HFF-Myc (cell line): ENCODE results near the gene SH3BP4.

Source experiments
- DNase-seq: peaks from one replicate; pipeline ENCODE4 v3.0.0-alpha.2; 2011; ENCODE audit warnings: low read depth; ENCODE audit errors: extremely low read depth
- H3K4me3 ChIP-seq: replicated peaks from 2 replicates; pipeline ENCODE4 v1.5.1; 2011; ENCODE audit warnings: low read depth, mild to moderate bottlenecking, control low read depth, low read length
- TF ChIP-seq, protein P1 (sequence below): IDR thresholded peaks from 2 replicates; pipeline ENCODE4 v1.5.1; 2012; ENCODE audit warnings: mild to moderate bottlenecking, low read depth, low read length, control low read depth; ENCODE audit errors: missing control alignments

Gene SH3BP4, protein sequence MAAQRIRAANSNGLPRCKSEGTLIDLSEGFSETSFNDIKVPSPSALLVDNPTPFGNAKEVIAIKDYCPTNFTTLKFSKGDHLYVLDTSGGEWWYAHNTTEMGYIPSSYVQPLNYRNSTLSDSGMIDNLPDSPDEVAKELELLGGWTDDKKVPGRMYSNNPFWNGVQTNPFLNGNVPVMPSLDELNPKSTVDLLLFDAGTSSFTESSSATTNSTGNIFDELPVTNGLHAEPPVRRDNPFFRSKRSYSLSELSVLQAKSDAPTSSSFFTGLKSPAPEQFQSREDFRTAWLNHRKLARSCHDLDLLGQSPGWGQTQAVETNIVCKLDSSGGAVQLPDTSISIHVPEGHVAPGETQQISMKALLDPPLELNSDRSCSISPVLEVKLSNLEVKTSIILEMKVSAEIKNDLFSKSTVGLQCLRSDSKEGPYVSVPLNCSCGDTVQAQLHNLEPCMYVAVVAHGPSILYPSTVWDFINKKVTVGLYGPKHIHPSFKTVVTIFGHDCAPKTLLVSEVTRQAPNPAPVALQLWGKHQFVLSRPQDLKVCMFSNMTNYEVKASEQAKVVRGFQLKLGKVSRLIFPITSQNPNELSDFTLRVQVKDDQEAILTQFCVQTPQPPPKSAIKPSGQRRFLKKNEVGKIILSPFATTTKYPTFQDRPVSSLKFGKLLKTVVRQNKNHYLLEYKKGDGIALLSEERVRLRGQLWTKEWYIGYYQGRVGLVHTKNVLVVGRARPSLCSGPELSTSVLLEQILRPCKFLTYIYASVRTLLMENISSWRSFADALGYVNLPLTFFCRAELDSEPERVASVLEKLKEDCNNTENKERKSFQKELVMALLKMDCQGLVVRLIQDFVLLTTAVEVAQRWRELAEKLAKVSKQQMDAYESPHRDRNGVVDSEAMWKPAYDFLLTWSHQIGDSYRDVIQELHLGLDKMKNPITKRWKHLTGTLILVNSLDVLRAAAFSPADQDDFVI

DNA sequence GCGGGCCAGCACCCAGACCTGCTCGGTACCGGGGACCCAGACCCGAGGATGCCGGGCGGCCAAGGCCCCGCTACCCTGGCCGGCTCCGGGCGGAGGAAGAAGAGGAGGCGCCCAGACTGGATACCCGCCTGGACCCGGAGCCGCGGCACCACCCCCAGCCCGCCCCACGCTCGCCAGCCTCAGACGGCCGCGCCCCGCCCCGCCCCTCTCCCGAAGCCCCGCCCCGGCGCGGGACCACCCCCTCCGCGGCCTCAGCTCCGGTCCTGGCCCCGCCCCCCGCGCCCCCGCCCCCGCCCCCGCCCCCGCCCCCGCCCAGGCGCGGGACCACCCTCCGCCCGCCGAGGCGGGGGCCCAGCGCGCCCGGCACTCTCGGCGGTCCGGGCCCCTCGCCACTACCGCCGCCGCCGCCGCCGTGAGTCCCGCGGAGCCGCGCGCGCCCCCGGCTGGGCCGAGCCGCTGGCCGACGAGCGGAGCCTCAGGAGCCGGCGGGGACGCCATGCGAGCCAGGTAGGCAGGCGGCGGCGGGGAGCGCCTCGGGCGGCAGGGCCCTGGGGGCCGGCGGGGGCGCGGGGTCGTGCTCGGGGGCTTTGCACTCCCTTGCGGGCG lies at the start of gene SH3BP4:
Gene SH3BP4, plus strand, starts transcription at position 354 of the 606 bp plus-strand sequence. CDS start 82,986 bp downstream, outside the sequence.
- H3K4me3 ChIP-seq, result peak within 1 kb of the TSS; percentile 85
- DNase-seq, result no peak
- TF ChIP-seq, protein P1, sequence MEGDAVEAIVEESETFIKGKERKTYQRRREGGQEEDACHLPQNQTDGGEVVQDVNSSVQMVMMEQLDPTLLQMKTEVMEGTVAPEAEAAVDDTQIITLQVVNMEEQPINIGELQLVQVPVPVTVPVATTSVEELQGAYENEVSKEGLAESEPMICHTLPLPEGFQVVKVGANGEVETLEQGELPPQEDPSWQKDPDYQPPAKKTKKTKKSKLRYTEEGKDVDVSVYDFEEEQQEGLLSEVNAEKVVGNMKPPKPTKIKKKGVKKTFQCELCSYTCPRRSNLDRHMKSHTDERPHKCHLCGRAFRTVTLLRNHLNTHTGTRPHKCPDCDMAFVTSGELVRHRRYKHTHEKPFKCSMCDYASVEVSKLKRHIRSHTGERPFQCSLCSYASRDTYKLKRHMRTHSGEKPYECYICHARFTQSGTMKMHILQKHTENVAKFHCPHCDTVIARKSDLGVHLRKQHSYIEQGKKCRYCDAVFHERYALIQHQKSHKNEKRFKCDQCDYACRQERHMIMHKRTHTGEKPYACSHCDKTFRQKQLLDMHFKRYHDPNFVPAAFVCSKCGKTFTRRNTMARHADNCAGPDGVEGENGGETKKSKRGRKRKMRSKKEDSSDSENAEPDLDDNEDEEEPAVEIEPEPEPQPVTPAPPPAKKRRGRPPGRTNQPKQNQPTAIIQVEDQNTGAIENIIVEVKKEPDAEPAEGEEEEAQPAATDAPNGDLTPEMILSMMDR, result no peak

DNA sequence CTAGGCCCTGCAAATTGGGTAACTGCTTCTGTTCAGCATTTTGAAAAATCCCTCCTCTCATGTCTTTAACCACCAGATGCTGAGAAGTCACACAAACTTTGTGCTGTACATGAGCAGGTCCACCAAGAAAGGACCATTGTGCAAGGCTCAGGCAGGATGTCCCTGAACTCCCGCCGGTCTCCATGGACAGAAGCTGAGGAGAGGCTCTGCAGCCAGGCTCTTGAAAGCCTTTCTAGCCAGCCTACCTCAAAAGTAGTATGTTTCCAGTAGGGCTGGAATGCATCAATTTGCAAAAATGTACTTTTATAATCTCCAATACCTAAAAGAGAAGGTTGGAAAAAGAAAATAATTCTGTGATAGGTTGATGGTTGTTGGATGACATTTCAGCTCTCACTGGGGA lies 47.0 kb upstream of the SH3BP4 start:
- H3K4me3 ChIP-seq, result no peak overlapping the region
- DNase-seq, result no peak
- TF ChIP-seq, protein P1, result no peak

DNA sequence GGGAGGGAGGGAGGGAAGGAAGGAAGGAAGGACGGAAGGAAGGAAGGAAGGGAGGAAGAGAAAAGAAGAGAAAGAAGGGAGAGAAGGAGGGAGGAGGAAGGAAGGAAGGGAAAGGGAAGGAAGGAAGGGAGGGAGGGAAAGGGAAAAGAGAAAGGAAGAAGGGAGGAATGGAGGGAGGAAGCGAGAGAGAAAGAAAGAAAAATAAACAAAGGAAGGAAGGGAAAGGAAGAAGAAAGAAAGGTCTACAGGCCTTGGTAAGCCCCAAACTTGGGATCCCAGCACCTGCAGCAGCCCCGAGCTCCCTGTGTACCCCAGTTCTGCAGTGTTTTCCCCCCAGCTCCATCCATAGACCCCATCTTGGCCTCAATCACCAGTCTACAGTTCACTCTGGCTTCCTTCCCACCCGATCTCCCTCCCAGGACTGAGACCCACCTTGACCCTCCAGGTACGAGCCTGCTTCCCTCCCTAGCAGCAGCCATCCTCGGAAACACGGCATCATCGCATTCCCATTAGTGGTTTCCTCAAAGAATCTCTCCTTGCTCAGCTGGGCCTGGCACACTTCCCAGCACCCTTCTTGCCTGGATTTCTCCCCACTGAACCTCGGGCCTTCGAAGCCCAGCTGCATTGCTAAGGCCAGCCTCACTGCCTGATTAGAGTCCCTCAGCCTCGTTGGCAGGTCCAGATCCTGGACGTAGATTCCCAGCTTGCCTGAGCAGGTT lies 46.1 kb upstream of the SH3BP4 start:
- H3K4me3 ChIP-seq, result no peak overlapping the region
- no peak for DNase-seq
- TF ChIP-seq, protein P1, result no peak

DNA sequence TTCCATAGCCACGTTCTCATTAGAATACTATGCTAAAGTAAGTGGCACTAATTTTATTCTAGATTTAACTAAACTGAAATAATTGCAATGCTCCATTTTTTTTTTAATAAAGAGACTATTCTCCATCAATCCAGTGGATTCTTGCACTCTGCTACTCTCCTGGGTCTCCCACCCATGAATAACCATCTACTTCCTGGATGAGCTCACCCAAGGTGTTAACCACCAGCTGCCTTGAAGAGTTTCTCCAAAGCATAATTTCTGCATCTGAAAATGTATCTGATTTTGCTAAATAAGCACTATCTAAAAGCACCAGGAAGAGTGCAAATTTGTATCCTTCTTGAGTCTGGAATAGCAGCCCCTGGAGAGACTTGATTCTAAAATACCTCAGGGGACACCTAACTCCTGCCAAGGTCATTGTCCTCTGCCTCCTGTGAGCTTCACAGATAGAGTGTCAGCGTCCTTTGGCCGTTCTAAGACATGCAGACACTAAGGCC lies 41.6 kb upstream of the SH3BP4 start:
- no peak for DNase-seq
- TF ChIP-seq, protein P1, result no peak
- H3K4me3 ChIP-seq, result no peak overlapping the region

DNA sequence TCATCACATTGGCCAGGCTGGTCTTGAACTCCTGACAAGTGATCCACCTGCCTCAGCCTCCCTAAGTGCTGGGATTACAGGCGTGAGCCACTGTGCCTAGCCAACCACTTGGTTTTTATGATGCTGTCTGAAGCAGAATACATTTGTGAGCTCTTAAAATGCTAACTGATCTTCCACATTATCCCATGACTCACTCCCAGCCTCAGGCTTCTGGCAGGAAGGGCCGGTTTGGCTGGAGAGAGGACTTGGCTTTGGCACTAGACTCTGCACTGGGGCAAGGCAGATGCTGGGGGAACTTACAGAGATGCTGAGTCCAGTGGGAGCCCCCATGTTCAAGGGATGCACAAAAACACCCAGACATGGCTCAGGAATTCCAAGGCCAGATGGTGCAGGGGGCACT lies 40.5 kb upstream of the SH3BP4 start:
- DNase-seq, result peak; percentile 61
- TF ChIP-seq, protein P1, result no peak
- no peak overlapping the region for H3K4me3 ChIP-seq

DNA sequence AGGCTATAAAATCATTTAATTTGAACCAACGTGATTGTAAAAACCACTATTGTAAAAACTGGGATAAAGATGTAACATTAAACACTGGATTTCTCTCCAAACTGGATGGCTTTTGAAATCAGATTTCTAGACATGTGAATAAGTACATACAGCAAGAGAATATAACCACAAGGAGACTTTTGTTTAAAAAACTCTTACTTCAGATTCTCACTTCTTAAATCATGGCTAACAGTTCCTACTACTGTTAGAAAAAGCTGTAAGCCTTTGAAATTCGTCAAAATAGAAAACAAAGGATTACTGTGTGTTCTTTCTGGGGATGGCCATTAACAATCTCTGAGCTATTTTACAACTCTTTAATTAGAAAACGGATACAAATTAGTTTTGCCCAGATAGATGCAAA lies 39.4 kb upstream of the SH3BP4 start:
- TF ChIP-seq, protein P1, result no peak
- H3K4me3 ChIP-seq, result no peak overlapping the region
- DNase-seq, result no peak
